Endodermal cell (in vitro differentiated cells): ENCODE data around the gene TNFAIP2. TPM values are rescaled to one million over a fixed set of nuclear protein-coding genes. Genes with fewer than 3 reads are reported as not detected.
A peak's percentile ranks its signal among the peaks of the same experiment; 100 is the strongest.

Source experiments
- DNase-seq: peaks from one replicate; pipeline ENCODE4 v3.0.0-alpha.2; 2017
- H3K27ac ChIP-seq: 2 replicates; pipeline ENCODE4 v1.5.1; 2013; ENCODE audit warnings: mild to moderate bottlenecking, low read depth, low read length, moderate library complexity
- H3K27me3 ChIP-seq: 2 replicates; pipeline ENCODE4 v1.6.1; 2013; ENCODE audit warnings: mild to moderate bottlenecking, low read length, moderate library complexity; ENCODE audit not compliant: insufficient read depth, control insufficient read depth, poor library complexity, severe bottlenecking
- H3K36me3 ChIP-seq: 2 replicates; pipeline ENCODE4 v1.7.0; 2013; ENCODE audit warnings: mild to moderate bottlenecking, low read length, moderate library complexity; ENCODE audit not compliant: control insufficient read depth, insufficient read depth
- H3K4me1 ChIP-seq: one replicate; pipeline ENCODE4 v1.7.0; 2013; ENCODE audit warnings: low read length; ENCODE audit not compliant: control insufficient read depth, insufficient read depth
- H3K4me3 ChIP-seq: 2 replicates; pipeline ENCODE4 v1.5.1; 2013; ENCODE audit warnings: mild to moderate bottlenecking, low read length, moderate library complexity
- H3K9ac ChIP-seq: 2 replicates; pipeline ENCODE4 v1.6.1; 2013; ENCODE audit warnings: mild to moderate bottlenecking, low read length, moderate library complexity; ENCODE audit not compliant: poor library complexity, severe bottlenecking; ENCODE audit errors: extremely low read depth
- H3K9me3 ChIP-seq: 2 replicates; pipeline ENCODE4 v1.6.1; 2013; ENCODE audit warnings: mild to moderate bottlenecking, low read length, moderate library complexity; ENCODE audit not compliant: control insufficient read depth
- H3K27ac Mint-ChIP-seq: 2 replicates; pipeline ENCODE4 v1.8.0; 2020; ENCODE audit warnings: mixed read lengths
- H3K27me3 Mint-ChIP-seq: 2 replicates; pipeline ENCODE4 v1.8.0; 2021; ENCODE audit warnings: mild to moderate bottlenecking, mixed read lengths; ENCODE audit not compliant: insufficient read depth
- H3K36me3 Mint-ChIP-seq: 2 replicates; pipeline ENCODE4 v1.8.0; 2020; ENCODE audit warnings: low read depth, mixed read lengths
- H3K4me1 Mint-ChIP-seq: 2 replicates; pipeline ENCODE4 v1.8.0; 2020; ENCODE audit warnings: mixed read lengths
- H3K4me3 Mint-ChIP-seq: 2 replicates; pipeline ENCODE4 v1.8.0; 2020; ENCODE audit warnings: mild to moderate bottlenecking, moderate library complexity, mixed read lengths
- H3K9me3 Mint-ChIP-seq: 2 replicates; pipeline ENCODE4 v1.8.0; 2020; ENCODE audit warnings: mild to moderate bottlenecking, mixed read lengths
- CTCF ChIP-seq: fragments of 200-600 bp; sonication (generic); conservative IDR thresholded peaks from 2 replicates; pipeline ENCODE4 v1.5.0; 2021; ENCODE audit warnings: antibody characterized with exemption, mild to moderate bottlenecking
- WGBS, 2 experiments: methylation state at CpG; one replicate each; pipeline versions ENCODE4 v1.1.5 to v1.1.7; 2013; ENCODE audit warnings: missing lambda C conversion rate in 2 of 2, mixed read lengths in 1 of 2; ENCODE audit not compliant: insufficient coverage in 1 of 2, insufficient read length in 1 of 2; 5-methylcytosine and 5-hydroxymethylcytosine counted together
- total RNA-seq, 2 donors: library from RNA; stranded (reverse); fragmentation: NEBNext Ultra II Directional in 1 of 2; extraction: Animal tissue kit (Norgen Biotek cat#: 25700) in 1 of 2; gene quantifications; 2 replicates in 1 of 2; 3 replicates in 1 of 2; pipeline ENCODE4 v1.2.1, GENCODE V29; 2021

Gene TNFAIP2
- total RNA-seq, 2 donors from 2014 or later, result 16.8 to 19.4 TPM

- no peaks in the 10 kb centered on the region for H3K9me3 Mint-ChIP-seq
- Histone ChIP-seq H3K36me3 (no peaks in the 10 kb centered on the region), H3K9ac (no peak overlapping the region), H3K27me3 (peaks cover 12% of the 10 kb centered on the region), H3K4me3 (no peak overlapping the region), H3K4me1 (peaks cover 5% of the 10 kb centered on the region), H3K27ac (no peak overlapping the region), H3K9me3 (no peaks in the 10 kb centered on the region)
- H3K27me3 Mint-ChIP-seq, result peaks cover 25% of the 10 kb centered on the region
- 20 to 58% methylated on average over 2 to 7 of the region's 9 CpGs for WGBS, 2 experiments
- TF ChIP-seq CTCF, result no peak
- DNase-seq, result peak; percentile 78
- peaks cover 16% of the 10 kb centered on the region for H3K4me1 Mint-ChIP-seq
- no peaks in the 10 kb centered on the region for H3K36me3 Mint-ChIP-seq
- H3K27ac Mint-ChIP-seq, result no peak overlapping the region
- H3K4me3 Mint-ChIP-seq, result no peak overlapping the region
Observed at GRCh38 chr14:103108749-103109207, 14.5 kb upstream of the TNFAIP2 start.

- H3K4me1 ChIP-seq, result peaks cover 5% of the 10 kb centered on the region
- Mint-ChIP-seq H3K9me3 (no peaks in the 10 kb centered on the region), H3K4me1 (peaks cover 16% of the 10 kb centered on the region), H3K27me3 (peaks cover 16% of the 10 kb centered on the region), H3K36me3 (no peaks in the 10 kb centered on the region), H3K4me3 (no peak overlapping the region), H3K27ac (no peak overlapping the region)
- no peak overlapping the region for H3K4me3 ChIP-seq
- TF ChIP-seq CTCF, result no peak
- peak; percentile 89 for DNase-seq
- H3K27ac ChIP-seq, result no peak overlapping the region
- 11 to 36% methylated on average over 19 to 32 of the region's 32 CpGs for WGBS, 2 experiments
- H3K27me3 ChIP-seq, result peaks cover 2% of the 10 kb centered on the region
- H3K9ac ChIP-seq, result no peak overlapping the region
- no peaks in the 10 kb centered on the region for H3K36me3 ChIP-seq
- no peaks in the 10 kb centered on the region for H3K9me3 ChIP-seq
Observed at GRCh38 chr14:103109535-103110441, 13.5 kb upstream of the TNFAIP2 start.

- WGBS, 2 experiments, result 59 to 72% methylated on average over 12 to 14 of the region's 14 CpGs
- Mint-ChIP-seq H3K27me3 (peaks cover 10% of the 10 kb centered on the region), H3K27ac (no peak overlapping the region), H3K36me3 (no peaks in the 10 kb centered on the region), H3K4me1 (peaks cover 12% of the 10 kb centered on the region), H3K4me3 (no peak overlapping the region), H3K9me3 (no peaks in the 10 kb centered on the region)
- no peak for DNase-seq
- Histone ChIP-seq H3K36me3 (no peaks in the 10 kb centered on the region), H3K4me3 (no peak overlapping the region), H3K9me3 (no peaks in the 10 kb centered on the region), H3K9ac (no peak overlapping the region), H3K27ac (no peak overlapping the region), H3K4me1 (peaks cover 5% of the 10 kb centered on the region), H3K27me3 (no peaks in the 10 kb centered on the region)
- TF ChIP-seq CTCF, result no peak
Observed at GRCh38 chr14:103110681-103111231, 12.5 kb upstream of the TNFAIP2 start.
